GM18505 (cell line): ENCODE results near the gene NRN1L.
"Not testable (repeated sequence)": the region's sequence is repeated elsewhere in the genome, so short reads cannot be mapped to it uniquely, and the experiment has no call there.

Experiments
- ATAC-seq: cut with Tn5 transposase; IDR thresholded peaks from one replicate; pipeline ENCODE4 v1.9.1; 2021; ENCODE audit not compliant: unreplicated experiment
- POLR2A ChIP-seq: IDR thresholded peaks from 4 replicates; pipeline ENCODE4 v1.6.1; 2011; ENCODE audit warnings: borderline replicate concordance; ENCODE audit not compliant: insufficient read depth, insufficient read length; ENCODE audit errors: extremely low read depth

The NRN1L gene

DNA sequence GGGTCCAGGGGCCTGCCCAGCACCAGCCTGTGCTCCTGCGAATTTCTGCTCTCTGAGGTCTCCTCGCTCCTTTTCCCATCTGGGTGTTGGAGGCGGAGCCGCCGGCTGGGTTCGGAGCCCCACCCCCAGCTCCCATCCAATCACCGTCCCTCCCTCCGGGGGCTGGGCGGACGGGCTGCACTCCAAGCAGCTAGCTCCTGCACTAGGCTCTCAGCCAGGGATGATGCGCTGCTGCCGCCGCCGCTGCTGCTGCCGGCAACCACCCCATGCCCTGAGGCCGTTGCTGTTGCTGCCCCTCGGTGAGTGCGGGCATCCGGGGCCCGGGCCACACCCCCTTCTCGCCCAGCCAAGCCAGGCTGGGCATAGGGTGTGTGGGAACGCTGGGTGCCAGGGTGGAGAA lies at the start of gene NRN1L:
Gene NRN1L, plus strand, starts transcription at position 202 of the 400 bp plus-strand sequence. Its CDS starts 19 bp downstream, at position 221.
- no peak for ATAC-seq
- no peak for TF ChIP-seq POLR2A

DNA sequence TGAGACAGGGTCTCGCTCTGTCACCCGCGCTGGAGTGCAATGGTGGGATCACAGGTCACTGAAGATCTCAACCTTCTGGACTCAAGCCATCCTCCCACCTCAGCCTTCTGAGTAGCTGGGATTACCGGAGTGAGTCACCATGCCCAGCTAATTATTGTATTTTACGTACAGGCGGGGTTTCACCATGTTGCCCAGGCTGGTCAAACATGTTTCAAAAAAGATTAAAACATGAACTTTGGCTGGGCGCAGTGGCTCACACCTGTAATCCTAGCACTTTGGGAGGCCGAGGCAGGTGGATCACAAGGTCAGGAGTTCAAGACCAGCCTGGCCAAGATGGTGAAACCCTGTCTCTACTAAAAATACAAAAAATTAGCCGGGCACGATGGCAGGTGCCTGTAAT lies 47.5 kb upstream of the NRN1L start:
- not testable (repeated sequence) for ATAC-seq

GRCh38 chr16:67837811-67838210 lies 46.9 kb upstream of the NRN1L start:
- TF ChIP-seq POLR2A: no peak
- no peak for ATAC-seq

- TF ChIP-seq POLR2A: no peak
- ATAC-seq: no peak
These were observed 43.4 kb upstream of the NRN1L start for GRCh38 chr16:67841198-67841815.

DNA sequence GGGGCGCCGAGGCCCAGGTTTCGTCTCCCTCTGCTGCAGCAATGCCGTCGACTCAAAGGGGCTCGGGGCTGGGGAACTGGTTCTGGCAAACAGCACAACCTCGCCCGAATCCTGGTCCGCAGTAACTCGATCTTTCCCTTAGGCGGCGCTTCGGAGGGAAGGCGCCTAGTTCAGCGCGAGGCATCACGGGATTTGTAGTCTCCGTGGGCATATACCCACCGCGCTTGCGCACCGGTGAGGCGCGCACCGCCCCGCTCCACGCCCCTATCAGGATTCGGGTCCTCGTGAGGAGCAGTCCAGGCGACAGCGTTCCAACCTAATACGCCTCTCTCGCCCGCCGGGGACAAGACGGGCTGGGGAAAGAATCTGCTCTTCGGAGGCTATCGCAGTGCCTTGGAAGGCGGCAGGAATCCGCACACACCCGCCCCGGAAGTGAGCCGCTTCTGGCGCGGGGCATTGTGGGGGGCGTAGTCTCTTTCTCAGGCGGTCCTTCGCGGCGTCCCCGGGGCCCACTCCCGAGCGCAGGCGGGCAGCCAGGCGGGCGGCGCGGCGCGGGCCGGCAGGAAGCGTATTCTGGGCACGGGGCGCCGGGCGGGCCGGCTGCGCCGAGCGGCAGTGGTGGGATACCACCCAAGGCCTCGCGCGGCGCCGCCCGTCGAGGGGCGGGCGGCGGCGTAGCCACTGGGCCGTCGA lies 42.7 kb upstream of the NRN1L start, which contains the start of gene THAP11:
Gene THAP11, plus strand, starts transcription at position 505 of the 693 bp plus-strand sequence. CDS start 235 bp downstream, outside the sequence.
- peak; percentile 52 for TF ChIP-seq POLR2A
- peak; percentile 49 for ATAC-seq

DNA sequence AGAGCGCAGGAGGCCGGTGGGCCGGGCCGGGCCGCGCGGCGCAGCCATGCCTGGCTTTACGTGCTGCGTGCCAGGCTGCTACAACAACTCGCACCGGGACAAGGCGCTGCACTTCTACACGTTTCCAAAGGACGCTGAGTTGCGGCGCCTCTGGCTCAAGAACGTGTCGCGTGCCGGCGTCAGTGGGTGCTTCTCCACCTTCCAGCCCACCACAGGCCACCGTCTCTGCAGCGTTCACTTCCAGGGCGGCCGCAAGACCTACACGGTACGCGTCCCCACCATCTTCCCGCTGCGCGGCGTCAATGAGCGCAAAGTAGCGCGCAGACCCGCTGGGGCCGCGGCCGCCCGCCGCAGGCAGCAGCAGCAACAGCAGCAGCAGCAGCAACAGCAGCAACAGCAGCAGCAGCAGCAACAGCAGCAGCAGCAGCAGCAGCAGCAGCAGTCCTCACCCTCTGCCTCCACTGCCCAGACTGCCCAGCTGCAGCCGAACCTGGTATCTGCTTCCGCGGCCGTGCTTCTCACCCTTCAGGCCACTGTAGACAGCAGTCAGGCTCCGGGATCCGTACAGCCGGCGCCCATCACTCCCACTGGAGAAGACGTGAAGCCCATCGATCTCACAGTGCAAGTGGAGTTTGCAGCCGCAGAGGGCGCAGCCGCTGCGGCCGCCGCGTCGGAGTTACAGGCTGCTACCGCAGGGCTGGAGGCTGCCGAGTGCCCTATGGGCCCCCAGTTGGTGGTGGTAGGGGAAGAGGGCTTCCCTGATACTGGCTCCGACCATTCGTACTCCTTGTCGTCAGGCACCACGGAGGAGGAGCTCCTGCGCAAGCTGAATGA lies 42.0 kb upstream of the NRN1L start:
- TF ChIP-seq POLR2A: no peak
- ATAC-seq: peak; percentile 6

DNA sequence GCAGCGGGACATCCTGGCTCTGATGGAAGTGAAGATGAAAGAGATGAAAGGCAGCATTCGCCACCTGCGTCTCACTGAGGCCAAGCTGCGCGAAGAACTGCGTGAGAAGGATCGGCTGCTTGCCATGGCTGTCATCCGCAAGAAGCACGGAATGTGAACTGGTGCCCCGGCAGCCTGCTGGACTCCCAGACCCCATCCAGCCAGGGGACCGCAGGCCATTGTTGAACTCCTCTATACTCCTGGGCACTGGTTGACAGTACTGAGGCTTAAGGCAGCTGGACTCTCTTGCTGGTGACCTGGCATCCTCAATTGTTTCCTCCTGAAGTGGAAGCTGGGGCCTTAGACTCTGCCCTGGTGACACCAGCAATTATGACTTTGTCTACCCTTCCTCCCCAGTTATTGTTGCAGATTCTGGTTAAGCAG lies 41.3 kb upstream of the NRN1L start:
- no peak for TF ChIP-seq POLR2A
- no peak for ATAC-seq

DNA sequence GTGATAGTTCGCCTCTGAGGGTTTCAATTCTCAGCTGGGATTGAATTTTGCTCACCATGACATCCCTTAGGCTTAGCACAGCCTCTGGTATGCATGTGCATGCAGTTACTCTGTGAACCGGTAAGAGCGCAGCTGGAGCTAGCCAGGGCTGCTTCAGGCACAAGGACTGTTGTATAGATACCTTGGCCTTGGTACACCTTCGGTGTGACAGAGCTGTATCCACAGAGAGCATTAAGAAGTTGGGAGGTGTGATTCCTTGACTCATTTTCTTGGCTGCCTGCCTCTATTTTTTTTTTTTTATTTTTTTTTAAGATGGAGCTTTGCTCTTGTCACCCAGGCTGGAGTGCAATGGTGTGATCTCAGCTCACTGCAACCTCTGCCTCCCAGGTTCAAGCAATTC lies 40.2 kb upstream of the NRN1L start:
- no peak for ATAC-seq
- no peak for TF ChIP-seq POLR2A

GRCh38 chr16:67845291-67846062 lies 39.2 kb upstream of the NRN1L start:
- TF ChIP-seq POLR2A: no peak
- ATAC-seq: no peak

- ATAC-seq: no peak
- no peak for TF ChIP-seq POLR2A
These were observed 38.7 kb upstream of the NRN1L start for GRCh38 chr16:67846063-67846319.

DNA sequence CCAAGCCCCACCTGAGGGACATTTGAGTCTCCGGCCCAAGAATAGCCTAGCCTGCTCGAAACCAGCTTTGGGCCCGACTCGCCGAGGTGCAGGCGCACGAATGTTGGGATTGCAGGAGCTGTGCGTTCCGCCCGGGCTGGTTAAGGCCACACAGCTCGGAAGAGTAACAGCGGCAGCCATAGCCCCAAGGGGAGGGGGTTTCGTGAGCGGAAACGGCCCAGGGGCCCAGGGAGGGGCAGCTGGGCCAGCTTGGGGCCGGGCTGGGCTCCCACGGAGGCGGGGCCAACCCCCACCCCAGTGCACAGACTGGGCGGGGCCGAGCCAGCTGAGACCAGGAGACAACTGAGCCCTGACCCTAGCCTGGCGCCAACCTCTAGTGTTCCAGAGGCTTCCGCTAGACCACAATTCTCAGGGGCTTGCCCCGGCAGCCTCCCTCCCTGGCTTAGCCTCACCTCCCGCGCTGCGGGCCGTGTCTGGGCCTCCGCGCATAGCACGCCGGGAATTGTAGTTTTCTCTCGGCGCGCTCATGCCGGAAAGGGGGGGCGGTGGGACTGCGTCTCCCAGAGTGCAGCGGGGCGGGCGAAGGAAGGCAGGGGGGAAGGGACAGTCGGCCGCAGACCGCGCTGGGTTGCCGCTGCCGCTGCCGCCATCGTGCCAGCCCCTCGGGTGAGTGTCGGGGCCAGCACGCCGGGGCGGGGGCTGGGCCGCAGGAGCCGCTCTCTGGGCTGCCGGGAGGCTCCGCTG lies 38.2 kb upstream of the NRN1L start, which contains the start of gene NUTF2:
Gene NUTF2, plus strand, starts transcription at position 614 of the 744 bp plus-strand sequence. CDS start 18,198 bp downstream, outside the sequence.
- peak; percentile 59 for ATAC-seq
- TF ChIP-seq POLR2A: peak; percentile 76

DNA sequence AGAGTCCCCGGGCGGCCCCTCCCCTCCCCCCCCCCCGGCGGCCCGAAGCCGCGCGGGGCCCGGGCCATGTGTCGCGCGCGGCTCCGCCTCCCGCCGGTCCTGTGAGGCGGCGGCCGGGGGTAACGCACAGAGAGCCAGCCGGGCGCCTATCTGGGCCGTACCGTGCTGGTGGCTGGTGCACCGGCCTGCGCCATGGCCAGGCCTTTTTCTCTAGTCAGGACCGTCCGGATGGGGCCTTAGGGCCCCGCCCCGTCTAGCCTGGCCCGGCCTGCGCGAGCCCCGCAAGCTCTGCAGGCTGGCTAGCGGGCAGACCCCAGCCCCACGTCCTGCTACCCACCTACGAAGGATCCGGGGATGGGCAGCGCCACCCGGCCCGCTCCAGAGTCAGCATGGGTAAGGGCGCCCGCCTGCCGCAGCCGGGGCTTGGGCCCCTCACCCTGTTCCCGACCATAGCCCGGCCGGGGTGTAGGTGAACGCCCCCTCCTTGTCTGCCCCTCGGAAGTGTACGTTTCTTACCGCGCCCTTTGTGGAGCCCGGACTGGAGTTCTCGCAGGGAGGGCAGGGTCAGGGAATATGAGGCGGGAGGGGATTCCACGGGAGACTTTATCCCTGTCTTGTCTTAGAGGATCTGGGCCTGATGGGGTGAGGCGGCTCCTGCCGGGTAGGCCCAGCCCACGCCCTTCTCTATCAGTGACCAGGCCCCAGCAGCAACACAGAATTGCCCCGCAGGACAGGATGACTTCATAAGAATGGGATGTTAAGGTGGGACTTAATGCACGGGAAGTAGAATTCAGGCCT lies 37.4 kb upstream of the NRN1L start, which contains the start of gene CENPT:
Gene CENPT, minus strand, starts transcription at position 630 of the 798 bp plus-strand sequence. CDS start 13,834 bp downstream, outside the sequence.
- no peak for TF ChIP-seq POLR2A
- peak; percentile 44 for ATAC-seq
